Mammary epithelial cell (primary cell): ENCODE measurements around the gene LBH.

Source experiments
- CTCF ChIP-seq, 2 donors: IDR thresholded peaks in 1 of 2; conservative IDR thresholded peaks in 1 of 2; 2 replicates each; pipeline ENCODE4 v1.5.1; 2011 to 2012; ENCODE audit warnings: inconsistent platforms in 2 of 2, low read length in 2 of 2, mild to moderate bottlenecking in 2 of 2, control low read depth in 1 of 2, low read depth in 1 of 2; ENCODE audit not compliant: insufficient read depth in 1 of 2; ENCODE audit errors: extremely low read depth in 1 of 2
- EZH2 ChIP-seq: IDR thresholded peaks from 2 replicates; pipeline ENCODE4 v1.6.1; 2012; ENCODE audit warnings: low read length, inconsistent platforms, borderline replicate concordance

GRCh38 chr2:30303095-30303494, 71.8 kb downstream of the LBH start:
- TF ChIP-seq CTCF (conservative IDR thresholded peaks at IDR 0.05 in 1 of 2, IDR thresholded peaks at IDR 0.05 in 1 of 2; ENCODE audit: extremely low read depth in 1 of 2, insufficient read depth in 1 of 2, low read depth in 1 of 2, low read length in 2 of 2) (no peak), EZH2 (no peak)
